Measurements from ENCODE around the gene KSR1. TPM values are rescaled to one million over a fixed set of nuclear protein-coding genes. Genes with fewer than 3 reads are reported as not detected.
"Not testable (repeated sequence)": the region's sequence is repeated elsewhere in the genome, so short reads cannot be mapped to it uniquely, and the experiment has no call there.

KSR1 gene
- total RNA-seq, 4 donors from 2014 or later = 10.0 to 15.2 (median 13.9) TPM

DNA sequence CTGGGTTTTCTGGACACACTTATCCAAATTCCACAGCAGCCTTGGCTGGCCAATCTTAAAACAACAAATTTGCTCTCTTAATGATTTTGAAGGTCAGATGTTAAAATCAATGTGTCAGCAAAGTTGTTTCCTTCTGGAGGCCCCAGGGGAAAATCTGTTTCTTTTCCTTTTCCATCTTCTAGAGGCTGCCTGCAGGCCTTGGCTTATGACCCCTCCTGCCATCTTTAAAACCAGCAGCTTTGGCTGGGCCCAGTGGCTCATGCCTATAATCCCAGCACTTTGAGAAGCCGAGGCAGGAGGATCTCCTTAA lies 177.7 kb downstream of the KSR1 start:
- Histone ChIP-seq H3K27me3 (no peaks in the 10 kb centered on the region), H3K4me3 (no peak overlapping the region), H3K36me3 (peaks cover 0 to 8% of the 10 kb centered on the region in 2 donors), H3K4me1 (peaks cover 0 to 29% (median 15%) of the 10 kb centered on the region in 3 donors), H3K27ac (peak overlapping the region in 1 of 4 donors; percentile 64), H3K9me3 (no peaks in the 10 kb centered on the region)
- WGBS, 2 donors (ENCODE audit: low coverage in 1 of 2) = 80% methylated on average over 1 of the region's 1 CpG; no CpG with 5 or more reads in 1 of the 2 donors
- ATAC-seq = no peak
- no peak for TF ChIP-seq POLR2A (IDR thresholded peaks at IDR 0.05)
- TF ChIP-seq, protein P1, sequence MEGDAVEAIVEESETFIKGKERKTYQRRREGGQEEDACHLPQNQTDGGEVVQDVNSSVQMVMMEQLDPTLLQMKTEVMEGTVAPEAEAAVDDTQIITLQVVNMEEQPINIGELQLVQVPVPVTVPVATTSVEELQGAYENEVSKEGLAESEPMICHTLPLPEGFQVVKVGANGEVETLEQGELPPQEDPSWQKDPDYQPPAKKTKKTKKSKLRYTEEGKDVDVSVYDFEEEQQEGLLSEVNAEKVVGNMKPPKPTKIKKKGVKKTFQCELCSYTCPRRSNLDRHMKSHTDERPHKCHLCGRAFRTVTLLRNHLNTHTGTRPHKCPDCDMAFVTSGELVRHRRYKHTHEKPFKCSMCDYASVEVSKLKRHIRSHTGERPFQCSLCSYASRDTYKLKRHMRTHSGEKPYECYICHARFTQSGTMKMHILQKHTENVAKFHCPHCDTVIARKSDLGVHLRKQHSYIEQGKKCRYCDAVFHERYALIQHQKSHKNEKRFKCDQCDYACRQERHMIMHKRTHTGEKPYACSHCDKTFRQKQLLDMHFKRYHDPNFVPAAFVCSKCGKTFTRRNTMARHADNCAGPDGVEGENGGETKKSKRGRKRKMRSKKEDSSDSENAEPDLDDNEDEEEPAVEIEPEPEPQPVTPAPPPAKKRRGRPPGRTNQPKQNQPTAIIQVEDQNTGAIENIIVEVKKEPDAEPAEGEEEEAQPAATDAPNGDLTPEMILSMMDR (IDR thresholded peaks at IDR 0.05) = no peak
- TF ChIP-seq POLR2AphosphoS5 (IDR thresholded peaks at IDR 0.05) = no peak
- TF ChIP-seq EP300 (IDR thresholded peaks at IDR 0.05) = no peak

DNA sequence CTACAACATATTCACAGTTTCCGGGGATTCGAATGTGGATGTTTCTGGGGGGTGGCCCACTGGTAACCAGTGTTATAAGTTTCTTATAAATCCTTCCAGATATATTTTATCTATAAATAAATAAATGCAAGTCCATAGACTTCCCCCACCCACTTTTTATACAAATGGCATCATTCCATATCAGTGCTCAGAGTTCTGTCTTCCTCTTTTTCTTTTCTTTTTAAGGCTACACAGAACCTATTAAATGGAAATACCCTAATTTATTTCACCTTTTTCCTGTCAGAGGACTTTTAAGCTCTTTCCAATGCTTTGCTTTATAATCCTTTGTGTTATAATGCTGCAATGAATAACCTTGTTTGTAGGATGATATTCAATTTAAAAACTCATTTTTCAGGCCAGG lies 178.5 kb downstream of the KSR1 start:
- peaks cover 0 to 29% (median 15%) of the 10 kb centered on the region in 3 donors for H3K4me1 ChIP-seq
- TF ChIP-seq POLR2A (IDR thresholded peaks at IDR 0.05) = no peak
- no peak for TF ChIP-seq EP300 (IDR thresholded peaks at IDR 0.05)
- TF ChIP-seq, protein P1 (IDR thresholded peaks at IDR 0.05) = no peak
- TF ChIP-seq POLR2AphosphoS5 (IDR thresholded peaks at IDR 0.05) = no peak
- H3K27ac ChIP-seq = no peak overlapping the region
- WGBS, 2 donors (ENCODE audit: low coverage in 1 of 2) = 82 to 83% methylated on average over 1 to 2 of the region's 2 CpGs
- ATAC-seq = no peak
- no peaks in the 10 kb centered on the region for H3K9me3 ChIP-seq
- H3K36me3 ChIP-seq = peaks cover 0 to 13% of the 10 kb centered on the region in 2 donors
- H3K4me3 ChIP-seq = no peak overlapping the region
- no peaks in the 10 kb centered on the region for H3K27me3 ChIP-seq

GRCh38 chr17:27635275-27635823 lies 179.1 kb downstream of the KSR1 start:
- no peaks in the 10 kb centered on the region for H3K9me3 ChIP-seq
- peaks cover 0 to 16% of the 10 kb centered on the region in 2 donors for H3K36me3 ChIP-seq
- WGBS, 2 donors (ENCODE audit: low coverage in 1 of 2) = 88 to 89% methylated on average over 2 to 6 of the region's 6 CpGs
- no peak overlapping the region for H3K4me3 ChIP-seq
- no peak overlapping the region for H3K27ac ChIP-seq
- no peaks in the 10 kb centered on the region for H3K27me3 ChIP-seq
- H3K4me1 ChIP-seq = peaks cover 0 to 29% (median 15%) of the 10 kb centered on the region in 3 donors
- ATAC-seq = no peak
- TF ChIP-seq EP300 (IDR thresholded peaks at IDR 0.05) (no peak), POLR2AphosphoS5 (IDR thresholded peaks at IDR 0.05) (no peak), POLR2A (IDR thresholded peaks at IDR 0.05) (no peak)
- TF ChIP-seq, protein P1 (IDR thresholded peaks at IDR 0.05) = no peak

- not testable (repeated sequence) for H3K4me3 ChIP-seq, H3K9me3 ChIP-seq, ATAC-seq, H3K27ac ChIP-seq, H3K27me3 ChIP-seq
- Histone ChIP-seq H3K4me1 (peaks cover 0 to 29% (median 15%) of the 10 kb centered on the region in 3 donors), H3K36me3 (peaks cover 0 to 21% of the 10 kb centered on the region in 2 donors)
- whole genome bisulfite sequencing, 2 donors (ENCODE audit: low coverage in 1 of 2) = 86 to 90% methylated on average over 2 to 3 of the region's 3 CpGs
Observed at GRCh38 chr17:27636005-27636520, 179.8 kb downstream of the KSR1 start.

- ATAC-seq, H3K4me3 ChIP-seq, H3K27ac ChIP-seq, H3K9me3 ChIP-seq, H3K27me3 ChIP-seq: not testable (repeated sequence)
- peaks cover 0 to 21% of the 10 kb centered on the region in 2 donors for H3K36me3 ChIP-seq
- WGBS, 2 donors (ENCODE audit: low coverage in 1 of 2) = no CpG with 5 or more reads among the region's 7 CpGs
- peaks cover 0 to 17% (median 15%) of the 10 kb centered on the region in 3 donors for H3K4me1 ChIP-seq
Observed at GRCh38 chr17:27637818-27638217, 181.6 kb downstream of the KSR1 start.

DNA sequence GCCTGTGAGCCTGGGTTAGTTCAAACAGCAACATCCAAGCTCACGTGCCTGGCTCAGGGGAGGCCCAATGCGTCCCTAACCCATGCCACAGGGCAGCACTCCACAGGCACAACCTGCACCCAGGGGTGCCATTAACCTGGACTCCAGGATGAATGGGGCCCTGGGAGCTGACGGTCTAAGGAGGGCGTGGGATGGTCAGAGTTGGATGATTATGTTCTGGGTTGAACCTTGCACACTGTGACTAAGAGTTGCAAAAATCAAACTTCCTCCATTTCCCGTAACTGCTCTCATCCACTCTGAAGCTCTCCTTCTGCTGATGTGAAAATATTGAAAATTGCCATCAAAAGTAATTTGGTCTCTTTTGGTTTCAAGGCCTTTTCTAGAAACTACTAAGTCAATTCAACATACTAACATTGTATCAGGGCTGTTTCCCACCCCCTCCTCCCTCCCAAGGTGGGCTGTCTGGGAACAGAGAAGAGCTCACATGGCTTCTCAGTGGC lies 182.2 kb downstream of the KSR1 start:
- WGBS, 2 donors (ENCODE audit: low coverage in 1 of 2) = 100% methylated on average over 1 of the region's 5 CpGs; no CpG with 5 or more reads in 1 of the 2 donors
- not testable (repeated sequence) for H3K9me3 ChIP-seq, H3K4me3 ChIP-seq, H3K27me3 ChIP-seq, ATAC-seq, H3K27ac ChIP-seq
- H3K4me1 ChIP-seq = peaks cover 0 to 11% (median 9%) of the 10 kb centered on the region in 3 donors
- H3K36me3 ChIP-seq = peaks cover 0 to 21% of the 10 kb centered on the region in 2 donors
